ENCODE measurements around the gene ATP1A1.

GRCh38 chr1:116365353-116365780, 7.7 kb upstream of the ATP1A1 start:
- TF ChIP-seq CTCF (IDR thresholded peaks at IDR 0.05; ENCODE audit: low read depth, low read length) (no peak), MAX (IDR thresholded peaks at IDR 0.05; ENCODE audit: low read depth, low read length) (no peak), POLR2A (IDR thresholded peaks at IDR 0.05; ENCODE audit: extremely low read depth, insufficient read length) (no peak)
